Loucy (cell line): Measurements from ENCODE around the gene GYG2.

Experiments
- CTCF ChIP-seq: fragments of 200-600 bp; sonication (generic); conservative IDR thresholded peaks from 2 replicates; pipeline ENCODE4 v1.5.1; 2014; ENCODE audit warnings: mild to moderate bottlenecking, antibody characterized with exemption, low read length
- EZH2phosphoT487 ChIP-seq: fragments of 200-600 bp; IDR thresholded peaks from 2 replicates; pipeline ENCODE4 v1.6.1; 2018; ENCODE audit warnings: antibody characterized with exemption, mild to moderate bottlenecking, moderate library complexity, borderline replicate concordance

GRCh38 chrX:2820136-2820771, 8.5 kb upstream of the GYG2 start:
- no peak for TF ChIP-seq CTCF
- no peak for TF ChIP-seq EZH2phosphoT487
